Measurements from ENCODE around the gene HAND2.

DNA sequence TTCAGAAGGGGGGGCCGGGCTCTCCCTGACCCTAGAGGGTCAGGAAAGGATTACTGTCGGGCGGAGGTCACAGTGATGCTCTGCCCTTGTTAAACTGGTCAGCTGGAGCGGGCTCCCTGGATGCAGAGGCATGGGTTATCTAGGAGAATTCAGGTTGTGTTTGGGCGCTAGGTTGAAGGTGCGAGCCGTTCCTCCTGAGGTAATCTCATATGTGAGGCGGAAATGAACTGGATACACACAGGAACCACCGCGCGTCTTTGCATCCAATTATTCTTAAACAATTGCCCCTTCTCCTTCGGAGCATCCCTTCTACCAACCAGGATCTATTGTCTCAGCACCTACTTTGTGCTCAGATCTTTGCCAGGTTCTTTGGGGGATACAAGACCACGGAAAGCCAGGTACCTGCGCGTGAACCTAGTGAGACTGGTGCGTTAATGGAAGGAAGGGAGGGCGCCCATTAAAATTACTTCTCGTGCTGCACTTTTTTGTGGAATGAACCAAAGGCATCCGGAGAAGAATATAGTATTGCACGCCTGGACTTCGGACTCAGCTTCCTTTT is 28.4 kb downstream of the HAND2 start:
- TF ChIP-seq, protein P1, sequence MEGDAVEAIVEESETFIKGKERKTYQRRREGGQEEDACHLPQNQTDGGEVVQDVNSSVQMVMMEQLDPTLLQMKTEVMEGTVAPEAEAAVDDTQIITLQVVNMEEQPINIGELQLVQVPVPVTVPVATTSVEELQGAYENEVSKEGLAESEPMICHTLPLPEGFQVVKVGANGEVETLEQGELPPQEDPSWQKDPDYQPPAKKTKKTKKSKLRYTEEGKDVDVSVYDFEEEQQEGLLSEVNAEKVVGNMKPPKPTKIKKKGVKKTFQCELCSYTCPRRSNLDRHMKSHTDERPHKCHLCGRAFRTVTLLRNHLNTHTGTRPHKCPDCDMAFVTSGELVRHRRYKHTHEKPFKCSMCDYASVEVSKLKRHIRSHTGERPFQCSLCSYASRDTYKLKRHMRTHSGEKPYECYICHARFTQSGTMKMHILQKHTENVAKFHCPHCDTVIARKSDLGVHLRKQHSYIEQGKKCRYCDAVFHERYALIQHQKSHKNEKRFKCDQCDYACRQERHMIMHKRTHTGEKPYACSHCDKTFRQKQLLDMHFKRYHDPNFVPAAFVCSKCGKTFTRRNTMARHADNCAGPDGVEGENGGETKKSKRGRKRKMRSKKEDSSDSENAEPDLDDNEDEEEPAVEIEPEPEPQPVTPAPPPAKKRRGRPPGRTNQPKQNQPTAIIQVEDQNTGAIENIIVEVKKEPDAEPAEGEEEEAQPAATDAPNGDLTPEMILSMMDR (IDR thresholded peaks at IDR 0.05; ENCODE audit: insufficient read depth, low read length, poor library complexity, severe bottlenecking) = no peak
- no peak for TF ChIP-seq EZH2phosphoT487 (conservative IDR thresholded peaks at IDR 0.05; ENCODE audit: low read length)

All from SU-DHL-6 (cell line).